Renal pelvis (tissue), 4 donors: ENCODE results near the gene ZBTB45. TPM values are rescaled to one million over a fixed set of nuclear protein-coding genes. Genes with fewer than 3 reads are reported as not detected.
A peak's percentile ranks its signal among the peaks of the same experiment; 100 is the strongest.
"Not testable (repeated sequence)": the region's sequence is repeated elsewhere in the genome, so short reads cannot be mapped to it uniquely, and the experiment has no call there.

ENCODE experiments used
- DNase-seq: peaks from one replicate; pipeline ENCODE4 v3.0.0-alpha.2; 2013
- polyA plus RNA-seq, 3 donors: library from polyadenylated mRNA; unstranded; fragments of 120-200 nt; gene quantifications; one replicate each; pipeline ENCODE4 v1.2.1, GENCODE V29; 2013; ENCODE audit not compliant: insufficient read length in 3 of 3

The ZBTB45 gene
- polyA plus RNA-seq, 3 donors: 14.5 to 19.1 (median 16.1) TPM

GRCh38 chr19:58513694-58514563 lies 5.7 kb downstream of the ZBTB45 start:
- DNase-seq: peak; percentile 86

DNA sequence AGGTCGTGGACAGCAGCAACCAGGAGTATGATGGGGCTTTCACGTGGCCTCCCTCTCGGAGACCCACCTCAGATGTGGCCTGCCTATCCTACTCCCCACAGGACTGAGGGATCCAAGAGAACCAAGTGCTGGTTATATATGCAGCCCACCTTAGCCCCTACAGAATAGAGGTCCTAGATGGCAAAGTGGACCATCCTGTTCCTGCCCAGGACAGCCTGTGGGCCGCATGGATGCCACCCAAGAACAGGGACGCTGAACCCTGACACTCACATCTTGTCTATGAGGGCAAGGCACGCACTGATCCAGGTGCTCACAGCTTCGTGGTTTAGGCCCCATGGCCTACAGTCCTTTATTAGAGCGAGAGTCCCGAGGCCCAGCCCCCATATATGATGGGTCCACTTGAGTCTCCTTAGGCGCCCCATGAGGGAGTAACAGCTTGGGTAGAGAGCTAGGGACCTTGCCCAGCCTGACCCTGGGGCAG lies 6.4 kb downstream of the ZBTB45 start:
- DNase-seq: no peak

- no peak for DNase-seq
Observed at GRCh38 chr19:58511353-58512208, 8.0 kb downstream of the ZBTB45 start, which contains the start of gene SLC27A5. SLC27A5 (minus strand) TSS chr19:58511992; CDS start chr19:58511955, 37 bp downstream.

DNA sequence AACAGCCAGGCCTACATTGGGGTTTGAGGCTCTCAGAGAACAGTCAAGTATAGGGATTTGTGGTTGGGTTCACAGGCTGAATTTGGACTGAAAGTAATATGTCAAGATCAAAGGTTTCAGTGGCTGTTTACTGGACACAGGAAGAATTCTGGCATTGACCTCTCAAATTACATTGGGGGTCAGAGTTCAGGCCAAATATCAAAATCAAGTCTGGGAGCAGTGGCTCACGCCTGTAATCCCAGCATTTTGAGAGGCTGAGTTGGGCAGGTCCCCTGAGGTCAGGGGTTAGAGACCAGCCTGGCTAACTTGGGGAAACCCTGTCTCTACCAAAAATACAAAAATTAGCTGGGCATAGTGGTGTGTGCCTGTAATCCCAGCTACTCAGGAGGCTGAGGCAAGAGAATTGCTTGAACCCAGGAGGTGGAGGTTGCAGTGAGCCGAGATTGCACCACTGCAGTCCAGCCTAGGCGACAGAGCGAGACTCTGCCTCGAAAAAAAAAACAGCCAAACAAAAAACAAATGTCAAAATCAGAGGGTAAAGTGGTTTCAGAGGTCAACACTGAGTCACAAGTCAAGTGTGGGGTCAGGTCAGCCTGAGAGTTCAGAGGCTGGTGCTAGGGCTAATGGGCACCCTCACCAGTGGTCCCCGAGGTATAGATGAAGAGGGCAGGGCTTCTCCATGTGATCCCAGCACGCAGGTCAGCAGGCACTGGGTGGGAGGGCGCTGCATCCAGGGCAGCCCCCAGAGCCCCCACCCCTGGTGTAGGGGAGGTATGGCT lies 9.3 kb downstream of the ZBTB45 start:
- DNase-seq: no peak

GRCh38 chr19:58509731-58510083 lies 9.9 kb downstream of the ZBTB45 start:
- no peak for DNase-seq

GRCh38 chr19:58507602-58508223 lies 11.9 kb downstream of the ZBTB45 start:
- not testable (repeated sequence) for DNase-seq

DNA sequence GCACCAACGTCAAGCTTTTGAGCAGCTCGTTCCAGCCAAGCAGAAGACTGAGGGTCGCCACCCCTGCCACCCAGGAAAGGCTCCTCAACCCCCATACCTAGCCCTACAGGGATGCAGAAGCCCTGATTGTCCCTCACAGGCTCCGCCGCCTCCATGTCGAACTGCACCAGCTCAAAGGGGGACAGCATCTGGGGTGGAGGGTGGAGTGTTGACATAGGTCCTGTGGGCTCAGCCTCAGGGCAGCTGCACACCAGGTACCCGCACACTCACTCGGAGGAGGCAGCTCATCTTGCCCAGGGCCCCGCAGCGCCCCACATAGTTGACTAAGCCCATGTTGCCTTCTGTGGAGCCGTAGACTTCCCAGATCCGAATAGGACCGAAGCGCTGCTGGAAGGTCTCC lies 19.4 kb downstream of the ZBTB45 start:
- no peak for DNase-seq

DNA sequence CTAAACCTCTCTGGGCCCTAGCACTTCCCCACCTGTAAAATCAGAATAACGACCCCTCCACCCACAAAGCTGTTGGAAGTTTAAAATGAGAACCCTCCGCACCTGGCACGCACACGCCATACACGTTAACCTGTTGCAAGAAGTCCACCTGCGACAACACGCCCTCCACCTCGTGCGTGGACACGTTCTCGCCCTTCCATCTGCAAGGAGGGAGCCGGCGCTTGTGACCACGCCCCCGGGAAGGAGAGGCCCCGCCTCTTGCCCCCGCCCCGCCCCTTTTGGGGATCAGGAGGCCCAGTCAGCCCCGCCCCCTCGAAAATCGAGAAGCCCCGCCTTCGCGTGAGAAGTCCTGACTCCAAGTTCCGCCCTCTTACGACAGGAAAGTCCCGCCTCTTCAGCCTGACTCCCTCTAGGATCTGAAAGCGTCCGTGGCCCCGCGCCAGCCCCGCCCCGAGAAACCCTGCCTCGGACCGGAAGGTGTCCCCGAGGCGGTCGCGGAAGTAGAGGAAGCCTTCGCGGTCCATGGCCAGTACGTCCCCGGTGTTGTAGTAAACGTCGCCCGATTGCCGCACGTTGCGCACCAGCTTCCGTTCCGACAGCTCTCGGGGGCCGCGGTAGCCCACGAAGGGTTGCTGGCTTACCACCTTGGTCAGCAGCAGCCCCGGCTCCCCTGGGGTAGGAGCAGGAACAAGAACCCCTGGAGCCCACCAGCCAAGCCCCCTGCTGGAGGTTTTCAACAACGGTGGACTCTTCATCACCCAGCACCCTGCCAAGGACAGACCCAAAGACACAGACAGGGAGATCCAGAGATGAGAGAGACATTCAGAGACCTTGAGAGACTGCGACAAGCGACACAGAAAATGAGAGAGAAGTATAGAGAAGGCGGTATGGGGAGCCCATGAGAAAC lies 20.3 kb downstream of the ZBTB45 start:
- DNase-seq: peak; percentile 99

GRCh38 chr19:58498316-58499020 lies 21.1 kb downstream of the ZBTB45 start:
- DNase-seq: no peak

DNA sequence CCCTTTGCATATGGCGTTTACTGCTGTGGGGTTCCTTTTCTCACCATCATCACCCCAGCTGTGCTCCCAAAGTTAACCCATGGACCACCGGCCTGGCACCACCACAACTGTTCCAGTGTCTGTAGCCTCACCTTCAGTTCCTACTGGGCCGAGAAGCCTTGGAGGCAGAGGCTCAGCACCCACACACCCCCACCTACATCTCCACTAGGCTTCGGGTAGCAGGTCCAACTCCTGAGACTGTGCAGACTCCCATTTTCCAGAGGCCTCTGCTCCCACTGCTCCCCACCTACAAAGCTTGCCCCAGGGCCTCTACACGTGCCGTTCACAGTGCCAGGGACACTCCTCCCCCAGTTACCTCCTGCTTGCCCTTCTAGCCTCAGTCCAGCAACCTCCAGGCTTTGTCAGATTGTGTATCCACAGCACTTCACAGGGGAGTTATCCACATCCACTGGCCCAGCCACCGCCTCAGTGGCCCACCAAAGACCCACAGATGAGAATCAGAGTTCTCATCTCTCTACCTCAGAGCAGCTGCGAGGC lies 21.9 kb downstream of the ZBTB45 start:
- DNase-seq: no peak

GRCh38 chr19:58492265-58492664 lies 27.3 kb downstream of the ZBTB45 start:
- DNase-seq: no peak

- DNase-seq: no peak
Observed at GRCh38 chr19:58491393-58491792, 28.2 kb downstream of the ZBTB45 start.

DNA sequence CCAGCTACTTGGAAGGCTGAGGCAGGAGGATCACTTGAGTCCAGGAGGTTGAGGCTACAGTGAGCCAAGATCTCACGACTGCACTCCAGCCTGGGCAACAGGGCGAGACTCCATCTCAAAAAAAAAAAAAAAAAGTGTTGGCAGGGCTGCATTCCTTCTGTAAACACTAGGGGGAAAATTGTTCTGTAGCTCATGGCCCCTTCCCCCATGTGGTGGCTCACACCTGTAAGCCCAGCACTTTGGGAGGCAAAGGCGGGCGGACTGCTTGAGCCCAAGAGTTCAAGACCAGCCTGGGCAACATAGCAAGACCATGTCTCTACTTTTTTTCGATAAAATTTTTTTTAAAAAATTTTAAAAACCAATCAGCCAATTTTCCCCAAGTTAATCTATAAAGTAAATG lies 35.3 kb downstream of the ZBTB45 start:
- not testable (repeated sequence) for DNase-seq

- DNase-seq: no peak
Observed at GRCh38 chr19:58483776-58484175, 35.8 kb downstream of the ZBTB45 start.

DNA sequence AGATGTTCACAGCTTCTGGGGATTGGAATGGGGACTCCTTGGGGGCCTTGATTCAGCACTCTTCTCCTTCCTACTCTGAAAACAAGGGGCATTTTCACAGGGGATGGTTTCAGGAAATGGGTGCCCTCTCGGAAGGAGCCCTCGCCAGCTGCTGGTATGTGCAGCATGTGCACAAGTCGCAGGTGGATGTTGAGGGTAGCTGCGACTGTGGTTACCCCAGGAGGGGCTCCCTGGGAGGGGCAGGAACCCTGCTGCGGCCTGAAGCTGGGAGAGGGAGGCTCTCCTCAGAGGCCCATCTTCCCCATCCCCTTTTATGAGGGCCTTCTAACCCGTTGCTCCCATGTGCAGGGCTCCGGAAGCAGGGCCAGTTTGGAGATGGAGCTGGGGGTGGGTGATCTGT lies 37.2 kb downstream of the ZBTB45 start:
- no peak for DNase-seq

- no peak for DNase-seq
Observed at GRCh38 chr19:58480831-58481230, 38.8 kb downstream of the ZBTB45 start.

GRCh38 chr19:58480481-58480830 lies 39.2 kb downstream of the ZBTB45 start:
- no peak for DNase-seq

- no peak for DNase-seq
Observed at GRCh38 chr19:58479736-58480480, 39.7 kb downstream of the ZBTB45 start.

DNA sequence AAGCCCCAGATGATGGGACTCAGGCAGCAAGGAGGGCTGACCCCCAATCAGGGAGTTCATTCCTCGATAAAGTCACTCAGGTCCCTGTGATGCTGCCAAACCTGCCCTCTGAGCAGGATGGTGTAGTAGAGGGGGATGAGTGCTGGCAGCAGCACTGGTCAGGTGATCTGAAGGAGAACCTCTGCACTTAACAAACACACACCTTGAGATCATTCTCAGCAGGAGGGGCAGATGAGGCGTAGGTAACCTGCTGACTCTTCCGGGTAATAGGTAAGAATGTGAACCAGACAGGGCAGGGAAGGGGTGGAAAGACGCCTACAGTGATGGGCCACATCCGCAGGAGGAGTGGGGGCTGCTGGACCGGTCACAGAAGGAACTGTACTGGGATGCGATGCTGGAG lies 40.3 kb downstream of the ZBTB45 start:
- DNase-seq: no peak
